ENCODE data around the gene OSBPL1A. TPM values are rescaled to one million over a fixed set of nuclear protein-coding genes. Genes with fewer than 3 reads are reported as not detected.

The OSBPL1A gene
- total RNA-seq, 4 donors from 2014 or later, result 31.0 to 42.2 (median 32.4) TPM

- Histone ChIP-seq H3K9me3 (no peaks in the 10 kb centered on the region), H3K36me3 (peaks cover 22% of the 10 kb centered on the region), H3K27me3 (no peaks in the 10 kb centered on the region), H3K4me3 (no peak overlapping the region), H3K27ac (no peak overlapping the region), H3K4me1 (peaks cover under 1% of the 10 kb centered on the region)
- no peak for TF ChIP-seq POLR2A (IDR thresholded peaks at IDR 0.05)
- DNase-seq (ENCODE audit: low spot score in 2 of 2), result no peak
- WGBS, result 94% methylated on average over 3 of the region's 3 CpGs
Observed at GRCh38 chr18:24432618-24433017, 35.0 kb upstream of the OSBPL1A start.

- TF ChIP-seq, protein P1, sequence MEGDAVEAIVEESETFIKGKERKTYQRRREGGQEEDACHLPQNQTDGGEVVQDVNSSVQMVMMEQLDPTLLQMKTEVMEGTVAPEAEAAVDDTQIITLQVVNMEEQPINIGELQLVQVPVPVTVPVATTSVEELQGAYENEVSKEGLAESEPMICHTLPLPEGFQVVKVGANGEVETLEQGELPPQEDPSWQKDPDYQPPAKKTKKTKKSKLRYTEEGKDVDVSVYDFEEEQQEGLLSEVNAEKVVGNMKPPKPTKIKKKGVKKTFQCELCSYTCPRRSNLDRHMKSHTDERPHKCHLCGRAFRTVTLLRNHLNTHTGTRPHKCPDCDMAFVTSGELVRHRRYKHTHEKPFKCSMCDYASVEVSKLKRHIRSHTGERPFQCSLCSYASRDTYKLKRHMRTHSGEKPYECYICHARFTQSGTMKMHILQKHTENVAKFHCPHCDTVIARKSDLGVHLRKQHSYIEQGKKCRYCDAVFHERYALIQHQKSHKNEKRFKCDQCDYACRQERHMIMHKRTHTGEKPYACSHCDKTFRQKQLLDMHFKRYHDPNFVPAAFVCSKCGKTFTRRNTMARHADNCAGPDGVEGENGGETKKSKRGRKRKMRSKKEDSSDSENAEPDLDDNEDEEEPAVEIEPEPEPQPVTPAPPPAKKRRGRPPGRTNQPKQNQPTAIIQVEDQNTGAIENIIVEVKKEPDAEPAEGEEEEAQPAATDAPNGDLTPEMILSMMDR (IDR thresholded peaks at IDR 0.05), result no peak
- TF ChIP-seq POLR2A (IDR thresholded peaks at IDR 0.05) (no peak), POLR2AphosphoS5 (IDR thresholded peaks at IDR 0.05) (no peak)
- Histone ChIP-seq H3K4me3 (no peak overlapping the region), H3K4me1 (peaks cover 15% of the 10 kb centered on the region), H3K9me3 (no peaks in the 10 kb centered on the region), H3K36me3 (peaks cover 9% of the 10 kb centered on the region), H3K27ac (no peak overlapping the region), H3K27me3 (peaks cover 12% of the 10 kb centered on the region)
- no peak for DNase-seq (ENCODE audit: low spot score in 2 of 2)
- WGBS, result 95% methylated on average over 4 of the region's 4 CpGs
Observed at GRCh38 chr18:24429188-24429587, 31.6 kb upstream of the OSBPL1A start.

GRCh38 chr18:24428709-24429108 lies 31.1 kb upstream of the OSBPL1A start:
- peaks cover 15% of the 10 kb centered on the region for H3K4me1 ChIP-seq
- no peak overlapping the region for H3K4me3 ChIP-seq
- H3K27me3 ChIP-seq, result peaks cover 17% of the 10 kb centered on the region
- TF ChIP-seq POLR2A (IDR thresholded peaks at IDR 0.05) (no peak), POLR2AphosphoS5 (IDR thresholded peaks at IDR 0.05) (no peak), EP300 (IDR thresholded peaks at IDR 0.05) (no peak)
- TF ChIP-seq, protein P1 (IDR thresholded peaks at IDR 0.05), result no peak
- H3K9me3 ChIP-seq, result no peaks in the 10 kb centered on the region
- no peak overlapping the region for H3K27ac ChIP-seq
- H3K36me3 ChIP-seq, result peaks cover 9% of the 10 kb centered on the region
- WGBS, result 71% methylated on average over 3 of the region's 3 CpGs
- DNase-seq (ENCODE audit: low spot score in 2 of 2), result no peak

DNA sequence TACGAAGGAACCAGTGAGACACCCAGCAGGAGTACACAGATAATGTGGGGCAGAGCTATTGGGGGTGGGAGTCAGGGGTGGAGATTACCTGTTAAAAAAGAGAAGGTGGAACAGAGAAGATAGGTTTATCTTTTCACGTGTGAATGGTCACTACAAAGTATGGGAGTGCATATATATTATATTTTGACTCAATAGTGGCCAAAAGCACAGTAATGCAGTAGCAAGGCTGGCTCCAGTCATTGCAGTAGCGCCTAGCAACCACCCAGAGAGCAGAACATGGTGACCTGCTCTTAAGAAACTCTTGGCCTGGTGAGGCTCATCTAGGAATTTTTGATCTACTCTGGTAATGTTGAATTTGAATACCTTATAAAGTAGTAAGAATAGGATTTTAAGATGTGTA lies 29.9 kb upstream of the OSBPL1A start:
- Histone ChIP-seq H3K36me3 (peaks cover 9% of the 10 kb centered on the region), H3K27me3 (peaks cover 28% of the 10 kb centered on the region), H3K4me3 (peak overlapping the region; percentile 89), H3K4me1 (peaks cover 15% of the 10 kb centered on the region), H3K9me3 (no peaks in the 10 kb centered on the region), H3K27ac (no peak overlapping the region)
- TF ChIP-seq POLR2AphosphoS5 (IDR thresholded peaks at IDR 0.05) (no peak), POLR2A (IDR thresholded peaks at IDR 0.05) (no peak), EP300 (IDR thresholded peaks at IDR 0.05) (no peak)
- TF ChIP-seq, protein P1 (IDR thresholded peaks at IDR 0.05), result no peak
- DNase-seq (ENCODE audit: low spot score in 2 of 2), result no peak
- WGBS, result 52% methylated on average over 3 of the region's 3 CpGs

- H3K9me3 ChIP-seq, result no peaks in the 10 kb centered on the region
- H3K27me3 ChIP-seq, result peaks cover 34% of the 10 kb centered on the region
- TF ChIP-seq POLR2A (IDR thresholded peaks at IDR 0.05) (no peak), POLR2AphosphoS5 (IDR thresholded peaks at IDR 0.05) (no peak), EP300 (IDR thresholded peaks at IDR 0.05) (no peak)
- TF ChIP-seq, protein P1 (IDR thresholded peaks at IDR 0.05), result no peak
- peaks cover 9% of the 10 kb centered on the region for H3K36me3 ChIP-seq
- peak; percentile 77 to 82 for DNase-seq (ENCODE audit: low spot score in 2 of 2)
- peak within 1 kb of the TSS; percentile 89 for H3K4me3 ChIP-seq
- H3K4me1 ChIP-seq, result peaks cover 15% of the 10 kb centered on the region
- 5% methylated on average over 17 of the region's 82 CpGs for WGBS
- peak within 1 kb of the TSS; percentile 66 for H3K27ac ChIP-seq
Observed at GRCh38 chr18:24426398-24427294, 29.0 kb upstream of the OSBPL1A start, which contains the start of gene IMPACT. IMPACT (plus strand) TSS chr18:24426670; CDS start chr18:24426757, 87 bp downstream.

All from suprapubic skin (tissue), 4 donors.